GM19328 (cell line): Measurements from ENCODE around the gene TAS1R1.
A peak's percentile ranks its signal among the peaks of the same experiment; 100 is the strongest.

Experiments used
- ATAC-seq: cut with Tn5 transposase; IDR thresholded peaks from one replicate; pipeline ENCODE4 v1.9.1; 2021; ENCODE audit warnings: mild to moderate bottlenecking, moderate library complexity; ENCODE audit not compliant: unreplicated experiment

Gene TAS1R1

DNA sequence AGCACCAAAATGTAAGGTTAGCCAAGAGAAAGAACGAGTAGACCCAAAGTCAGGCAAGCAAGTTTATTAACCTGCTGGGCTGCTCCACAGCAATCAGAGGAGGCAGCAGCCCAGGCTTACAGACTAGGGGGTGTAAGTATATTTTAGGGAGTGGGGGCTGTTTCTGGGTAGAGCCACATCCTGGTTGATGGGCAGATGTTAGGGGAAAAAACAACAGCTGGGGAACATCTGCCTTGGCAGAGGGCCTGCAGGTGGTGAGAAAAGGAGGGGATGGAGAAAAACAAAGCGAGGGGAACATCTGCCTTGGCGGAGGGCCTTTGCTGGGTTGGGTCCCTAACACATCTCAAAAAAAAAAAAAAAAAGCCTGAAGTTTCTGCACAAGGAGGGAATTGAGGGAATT lies 15.0 kb downstream of the TAS1R1 start:
- ATAC-seq, result no peak

DNA sequence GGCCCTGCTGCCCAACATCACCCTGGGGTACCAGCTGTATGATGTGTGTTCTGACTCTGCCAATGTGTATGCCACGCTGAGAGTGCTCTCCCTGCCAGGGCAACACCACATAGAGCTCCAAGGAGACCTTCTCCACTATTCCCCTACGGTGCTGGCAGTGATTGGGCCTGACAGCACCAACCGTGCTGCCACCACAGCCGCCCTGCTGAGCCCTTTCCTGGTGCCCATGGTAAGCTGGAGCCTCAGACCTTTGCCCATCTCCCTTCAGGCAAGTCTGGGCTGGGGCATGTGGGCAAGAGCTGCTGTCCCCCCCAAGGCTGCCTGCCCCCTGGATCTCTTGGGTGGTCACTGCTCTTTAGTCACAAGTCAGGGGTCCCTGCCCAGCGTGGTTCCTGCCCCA lies 15.9 kb downstream of the TAS1R1 start:
- no peak for ATAC-seq

DNA sequence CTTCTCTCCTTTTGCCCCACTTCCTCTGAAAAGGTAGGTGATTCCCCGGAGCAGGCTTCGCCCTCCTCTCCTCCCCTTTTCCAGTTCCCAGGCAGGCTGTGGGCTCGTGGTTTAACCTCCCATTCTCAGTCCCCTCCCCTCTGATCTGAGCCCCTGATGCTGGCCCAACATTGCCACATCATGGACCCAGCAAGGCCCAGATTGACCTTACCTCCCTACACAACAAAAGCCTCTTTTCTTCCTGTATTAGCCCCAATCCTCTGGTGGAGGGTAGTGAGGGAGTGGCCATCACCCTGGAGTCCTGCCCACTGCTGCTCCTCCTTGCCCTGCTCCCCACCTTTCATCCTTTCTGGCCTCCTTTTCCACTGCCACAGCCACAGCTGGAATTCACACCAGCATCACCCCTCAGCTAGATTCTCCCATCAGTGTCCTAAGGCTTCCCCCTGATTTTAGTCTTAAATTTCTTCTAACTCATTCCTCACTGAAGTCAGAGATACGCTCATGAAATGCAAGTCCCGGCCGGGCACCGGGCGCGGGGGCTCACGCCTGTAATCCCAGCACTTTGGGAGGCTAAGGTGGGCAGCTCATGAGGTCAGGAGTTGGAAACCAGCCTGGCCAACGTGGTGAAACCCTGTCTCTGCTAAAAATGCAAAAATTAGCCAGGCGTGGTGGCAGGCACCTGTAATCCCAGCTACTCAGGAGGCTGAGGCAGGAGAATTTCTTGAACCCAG lies 17.7 kb downstream of the TAS1R1 start:
- ATAC-seq, result no peak

DNA sequence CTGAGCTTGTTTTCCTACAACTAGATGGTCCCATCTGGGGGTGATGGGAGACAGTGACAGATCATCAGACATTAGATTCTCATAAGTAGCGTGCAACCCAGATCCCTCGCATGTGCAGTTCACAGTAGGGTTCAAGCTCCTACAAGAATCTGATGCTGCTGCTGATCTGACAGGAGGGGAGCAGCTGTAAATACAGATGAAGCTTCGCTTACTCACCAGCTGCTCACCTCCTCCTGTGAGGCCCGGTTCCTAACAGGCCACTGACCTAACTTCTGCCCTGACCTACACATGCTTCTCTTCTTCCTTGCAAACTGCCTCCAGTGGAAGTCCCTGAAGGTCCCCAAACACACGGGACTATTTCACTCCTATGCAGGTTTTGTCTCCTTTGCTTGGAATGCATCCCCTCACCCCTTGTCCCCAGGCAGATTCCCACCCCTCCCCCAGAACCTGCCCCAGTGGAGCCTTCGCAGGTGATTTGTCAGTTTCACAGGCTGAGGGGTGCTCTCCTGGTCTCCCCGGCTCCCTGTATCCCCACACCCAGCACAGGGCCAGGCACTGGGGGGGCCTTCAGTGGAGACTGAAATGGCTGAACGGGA lies 19.0 kb downstream of the TAS1R1 start:
- no peak for ATAC-seq

DNA sequence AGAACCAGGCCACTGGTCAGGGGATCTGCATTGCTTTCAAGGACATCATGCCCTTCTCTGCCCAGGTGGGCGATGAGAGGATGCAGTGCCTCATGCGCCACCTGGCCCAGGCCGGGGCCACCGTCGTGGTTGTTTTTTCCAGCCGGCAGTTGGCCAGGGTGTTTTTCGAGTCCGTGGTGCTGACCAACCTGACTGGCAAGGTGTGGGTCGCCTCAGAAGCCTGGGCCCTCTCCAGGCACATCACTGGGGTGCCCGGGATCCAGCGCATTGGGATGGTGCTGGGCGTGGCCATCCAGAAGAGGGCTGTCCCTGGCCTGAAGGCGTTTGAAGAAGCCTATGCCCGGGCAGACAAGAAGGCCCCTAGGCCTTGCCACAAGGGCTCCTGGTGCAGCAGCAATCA lies 19.7 kb downstream of the TAS1R1 start:
- no peak for ATAC-seq

DNA sequence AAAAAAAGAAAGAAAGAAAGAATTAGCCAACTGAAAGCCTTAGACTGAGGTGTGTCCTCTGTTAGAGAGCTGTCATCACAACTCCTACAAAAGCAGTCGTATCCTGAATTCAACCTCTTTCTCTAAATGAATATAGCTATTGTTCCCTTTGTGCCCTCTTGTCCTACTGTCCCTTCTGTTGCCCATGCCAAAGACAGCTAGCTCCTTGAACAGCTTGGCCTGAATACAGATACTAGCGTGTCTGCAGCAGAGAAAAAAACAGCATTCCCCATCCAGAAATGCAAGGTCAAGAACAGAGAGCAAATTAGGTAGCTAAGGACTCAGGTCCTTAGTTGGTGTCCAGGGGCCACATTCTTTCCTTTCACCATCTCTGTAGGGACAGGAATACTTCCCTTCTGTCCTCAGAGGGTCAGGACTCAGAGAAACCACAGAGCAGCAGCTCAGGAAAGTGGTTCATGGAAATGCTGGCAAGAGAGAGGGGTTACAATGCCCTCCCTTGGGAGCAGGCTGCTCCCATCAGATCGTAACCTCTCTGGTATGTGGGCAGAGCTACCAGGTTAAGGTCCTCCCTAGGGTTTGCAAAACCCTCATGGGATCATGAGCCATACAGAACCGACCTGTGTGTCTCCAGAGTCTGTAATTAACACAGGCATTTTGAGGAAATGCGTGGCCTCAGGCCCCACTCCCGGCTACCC lies 22.9 kb downstream of the TAS1R1 start:
- ATAC-seq, result no peak

DNA sequence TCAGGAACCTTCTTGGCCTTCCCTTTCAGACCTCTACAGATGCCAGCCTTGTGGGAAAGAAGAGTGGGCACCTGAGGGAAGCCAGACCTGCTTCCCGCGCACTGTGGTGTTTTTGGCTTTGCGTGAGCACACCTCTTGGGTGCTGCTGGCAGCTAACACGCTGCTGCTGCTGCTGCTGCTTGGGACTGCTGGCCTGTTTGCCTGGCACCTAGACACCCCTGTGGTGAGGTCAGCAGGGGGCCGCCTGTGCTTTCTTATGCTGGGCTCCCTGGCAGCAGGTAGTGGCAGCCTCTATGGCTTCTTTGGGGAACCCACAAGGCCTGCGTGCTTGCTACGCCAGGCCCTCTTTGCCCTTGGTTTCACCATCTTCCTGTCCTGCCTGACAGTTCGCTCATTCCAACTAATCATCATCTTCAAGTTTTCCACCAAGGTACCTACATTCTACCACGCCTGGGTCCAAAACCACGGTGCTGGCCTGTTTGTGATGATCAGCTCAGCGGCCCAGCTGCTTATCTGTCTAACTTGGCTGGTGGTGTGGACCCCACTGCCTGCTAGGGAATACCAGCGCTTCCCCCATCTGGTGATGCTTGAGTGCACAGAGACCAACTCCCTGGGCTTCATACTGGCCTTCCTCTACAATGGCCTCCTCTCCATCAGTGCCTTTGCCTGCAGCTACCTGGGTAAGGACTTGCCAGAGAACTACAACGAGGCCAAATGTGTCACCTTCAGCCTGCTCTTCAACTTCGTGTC lies 23.7 kb downstream of the TAS1R1 start:
- no peak for ATAC-seq

DNA sequence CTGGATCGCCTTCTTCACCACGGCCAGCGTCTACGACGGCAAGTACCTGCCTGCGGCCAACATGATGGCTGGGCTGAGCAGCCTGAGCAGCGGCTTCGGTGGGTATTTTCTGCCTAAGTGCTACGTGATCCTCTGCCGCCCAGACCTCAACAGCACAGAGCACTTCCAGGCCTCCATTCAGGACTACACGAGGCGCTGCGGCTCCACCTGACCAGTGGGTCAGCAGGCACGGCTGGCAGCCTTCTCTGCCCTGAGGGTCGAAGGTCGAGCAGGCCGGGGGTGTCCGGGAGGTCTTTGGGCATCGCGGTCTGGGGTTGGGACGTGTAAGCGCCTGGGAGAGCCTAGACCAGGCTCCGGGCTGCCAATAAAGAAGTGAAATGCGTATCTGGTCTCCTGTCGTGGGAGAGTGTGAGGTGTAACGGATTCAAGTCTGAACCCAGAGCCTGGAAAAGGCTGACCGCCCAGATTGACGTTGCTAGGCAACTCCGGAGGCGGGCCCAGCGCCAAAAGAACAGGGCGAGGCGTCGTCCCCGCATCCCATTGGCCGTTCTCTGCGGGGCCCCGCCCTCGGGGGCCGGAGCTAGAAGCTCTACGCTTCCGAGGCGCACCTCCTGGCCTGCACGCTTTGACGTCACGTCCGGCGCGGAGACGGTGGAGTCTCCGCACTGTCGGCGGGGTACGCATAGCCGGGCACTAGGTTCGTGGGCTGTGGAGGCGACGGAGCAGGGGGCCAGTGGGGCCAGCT lies 24.4 kb downstream of the TAS1R1 start, which contains the start of gene ZBTB48:
Gene ZBTB48, plus strand, starts transcription at position 621 of the 745 bp plus-strand sequence. CDS start 616 bp downstream, outside the sequence.
- peak; percentile 98 for ATAC-seq

DNA sequence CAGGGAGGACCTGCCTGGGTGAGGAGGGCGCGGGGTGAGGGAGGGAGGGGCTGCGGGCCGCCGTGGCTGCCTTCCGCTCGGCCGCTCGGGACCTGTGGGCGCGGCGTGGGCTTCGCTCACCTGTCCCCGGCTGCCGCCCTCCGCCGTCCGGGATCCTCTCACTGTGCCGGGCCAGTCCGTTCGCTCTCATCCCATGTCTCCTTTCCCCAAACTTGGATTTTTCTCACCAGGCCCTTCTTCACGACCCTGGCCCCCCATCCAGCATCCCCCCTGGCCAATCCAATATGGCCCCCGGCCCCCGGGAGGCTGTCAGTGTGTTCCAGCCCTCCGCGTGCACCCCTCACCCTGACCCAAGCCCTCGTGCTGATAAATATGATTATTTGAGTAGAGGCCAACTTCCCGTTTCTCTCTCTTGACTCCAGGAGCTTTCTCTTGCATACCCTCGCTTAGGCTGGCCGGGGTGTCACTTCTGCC lies 25.0 kb downstream of the TAS1R1 start:
- no peak for ATAC-seq

DNA sequence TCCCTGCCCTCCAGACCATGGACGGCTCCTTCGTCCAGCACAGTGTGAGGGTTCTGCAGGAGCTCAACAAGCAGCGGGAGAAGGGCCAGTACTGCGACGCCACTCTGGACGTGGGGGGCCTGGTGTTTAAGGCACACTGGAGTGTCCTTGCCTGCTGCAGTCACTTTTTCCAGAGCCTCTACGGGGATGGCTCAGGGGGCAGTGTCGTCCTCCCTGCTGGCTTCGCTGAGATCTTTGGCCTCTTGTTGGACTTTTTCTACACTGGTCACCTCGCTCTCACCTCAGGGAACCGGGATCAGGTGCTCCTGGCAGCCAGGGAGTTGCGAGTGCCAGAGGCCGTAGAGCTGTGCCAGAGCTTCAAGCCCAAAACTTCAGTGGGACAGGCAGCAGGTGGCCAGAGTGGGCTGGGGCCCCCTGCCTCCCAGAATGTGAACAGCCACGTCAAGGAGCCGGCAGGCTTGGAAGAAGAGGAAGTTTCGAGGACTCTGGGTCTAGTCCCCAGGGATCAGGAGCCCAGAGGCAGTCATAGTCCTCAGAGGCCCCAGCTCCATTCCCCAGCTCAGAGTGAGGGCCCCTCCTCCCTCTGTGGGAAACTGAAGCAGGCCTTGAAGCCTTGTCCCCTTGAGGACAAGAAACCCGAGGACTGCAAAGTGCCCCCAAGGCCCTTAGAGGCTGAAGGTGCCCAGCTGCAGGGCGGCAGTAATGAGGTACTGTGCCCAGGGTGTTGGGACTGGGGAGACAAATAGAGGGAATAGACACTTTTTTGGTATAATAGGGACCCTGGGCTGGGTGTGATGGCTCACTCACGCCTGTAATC lies 25.7 kb downstream of the TAS1R1 start:
- ATAC-seq, result no peak

DNA sequence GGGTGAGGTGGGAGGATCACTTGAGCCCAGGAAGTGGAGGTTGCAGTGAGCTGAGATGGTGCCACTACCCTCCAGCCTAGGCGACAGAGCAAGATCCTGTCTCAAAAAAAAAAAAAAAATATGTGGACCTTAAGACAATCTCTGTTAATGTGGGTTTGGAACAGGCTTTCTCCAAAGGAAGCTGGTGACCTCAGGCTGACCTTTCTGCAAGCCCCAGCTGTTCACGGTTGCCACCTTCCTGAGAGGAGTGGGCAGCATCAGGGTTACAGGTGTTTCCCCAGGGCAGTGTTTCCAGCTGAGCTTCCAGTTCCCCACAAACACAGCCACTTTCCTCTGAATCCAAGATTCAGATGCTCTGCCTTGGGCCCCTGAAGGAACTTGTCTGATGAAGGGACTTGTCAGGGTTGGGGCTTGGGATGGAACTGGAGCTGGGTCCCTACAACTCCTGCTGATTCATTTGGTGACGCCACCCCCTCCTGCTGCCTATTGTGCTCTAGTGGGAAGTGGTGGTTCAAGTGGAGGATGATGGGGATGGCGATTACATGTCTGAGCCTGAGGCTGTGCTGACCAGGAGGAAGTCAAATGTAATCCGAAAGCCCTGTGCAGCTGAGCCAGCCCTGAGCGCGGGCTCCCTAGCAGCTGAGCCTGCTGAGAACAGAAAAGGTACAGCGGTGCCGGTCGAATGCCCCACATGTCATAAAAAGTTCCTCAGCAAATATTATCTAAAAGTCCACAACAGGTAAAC lies 26.6 kb downstream of the TAS1R1 start:
- ATAC-seq, result no peak

DNA sequence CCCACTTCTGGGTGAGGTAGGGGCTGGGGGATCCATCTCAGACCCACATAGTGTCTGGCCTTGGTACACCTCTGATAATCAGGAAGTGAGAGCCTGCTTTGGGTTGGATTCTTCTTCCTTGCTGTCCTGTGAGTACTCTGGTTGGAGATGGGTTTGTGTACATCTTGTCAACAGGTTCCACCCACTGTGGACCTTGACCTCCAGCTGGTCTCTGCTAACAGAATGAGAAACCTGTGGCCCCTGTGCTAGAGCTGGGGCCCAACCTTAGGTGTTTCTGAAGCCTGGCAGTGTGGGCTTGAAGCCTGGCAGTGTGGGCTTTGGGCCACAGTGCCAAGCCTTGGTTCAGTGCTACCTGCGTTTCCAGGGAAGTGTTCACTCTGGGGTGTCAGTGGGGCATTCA lies 27.3 kb downstream of the TAS1R1 start:
- ATAC-seq, result no peak

DNA sequence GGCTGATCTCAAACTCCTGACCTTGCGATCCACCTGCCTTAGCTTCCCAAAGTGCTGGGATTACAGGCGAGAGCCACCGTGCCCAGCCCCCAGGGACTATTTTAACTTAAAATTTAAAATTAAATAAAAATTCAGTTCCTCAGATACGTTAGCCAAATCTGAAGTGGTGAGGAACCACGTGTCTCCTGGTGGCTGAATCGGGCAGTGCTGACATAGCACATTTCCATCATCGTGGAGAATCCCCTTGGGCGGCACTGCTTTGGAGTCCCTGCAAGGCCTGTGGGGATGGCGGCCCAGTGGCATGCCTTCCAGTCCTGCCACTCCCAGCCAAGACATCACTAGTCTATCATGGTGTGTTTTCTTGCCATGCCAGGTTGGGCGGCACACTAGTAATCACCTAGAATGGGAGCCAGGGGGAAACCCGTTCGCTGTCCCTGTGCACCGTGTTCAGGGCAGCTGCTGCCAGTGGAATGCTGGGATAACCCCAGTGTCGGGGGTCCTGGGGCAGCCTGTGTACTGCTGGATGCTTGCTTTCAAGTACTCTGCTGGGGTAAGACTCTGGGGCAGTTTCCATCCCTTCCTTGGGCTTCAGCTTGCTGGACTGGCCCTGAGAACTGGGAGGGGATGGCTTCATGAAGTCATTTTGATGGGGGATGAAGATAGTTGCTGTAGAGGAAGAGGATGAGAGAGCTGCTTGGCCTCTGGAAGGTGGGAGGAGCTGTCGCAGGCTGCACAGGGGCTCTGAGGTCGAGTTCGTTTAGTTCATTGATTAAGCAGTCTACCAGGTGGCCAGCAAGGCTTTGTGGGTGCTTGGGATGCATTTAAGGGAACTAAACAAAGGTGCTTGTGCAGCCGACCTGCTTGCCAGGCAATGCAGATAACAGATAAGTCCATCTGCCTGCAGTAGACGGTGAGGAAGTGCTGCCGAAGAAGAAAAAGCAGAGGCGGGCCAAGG lies 29.3 kb downstream of the TAS1R1 start:
- ATAC-seq, result no peak

DNA sequence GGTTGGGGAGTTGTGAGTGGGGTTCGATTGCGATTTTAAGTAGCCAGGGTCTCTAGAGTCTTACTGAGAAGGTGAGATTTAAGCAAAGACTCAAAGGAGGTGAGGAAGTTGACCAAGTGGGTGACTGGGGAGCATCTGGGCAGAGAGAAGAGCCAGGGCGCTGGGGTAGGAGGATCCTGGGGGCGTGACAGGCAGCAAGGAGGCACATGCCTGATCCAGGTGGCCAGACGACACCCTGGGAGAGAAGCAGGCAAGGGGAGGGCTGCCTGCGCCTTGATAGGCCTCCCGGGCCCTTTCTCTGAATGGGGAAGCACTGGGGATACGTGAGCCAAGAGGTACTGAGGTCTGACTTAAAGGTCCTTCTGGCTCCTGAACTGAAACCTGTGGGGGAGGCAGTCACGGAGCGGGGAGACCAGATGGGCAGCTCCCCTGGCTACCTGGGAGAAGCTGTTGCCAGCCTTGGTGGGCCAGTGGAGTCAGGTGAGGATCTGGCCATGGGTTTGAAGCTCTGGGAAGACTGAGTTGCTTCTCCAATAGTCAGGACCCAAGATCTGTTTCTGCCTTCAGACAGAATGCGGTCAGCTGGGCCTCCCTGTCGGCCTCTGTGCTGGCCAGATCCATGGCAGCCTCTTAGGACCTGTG lies 30.1 kb downstream of the TAS1R1 start:
- ATAC-seq, result no peak

DNA sequence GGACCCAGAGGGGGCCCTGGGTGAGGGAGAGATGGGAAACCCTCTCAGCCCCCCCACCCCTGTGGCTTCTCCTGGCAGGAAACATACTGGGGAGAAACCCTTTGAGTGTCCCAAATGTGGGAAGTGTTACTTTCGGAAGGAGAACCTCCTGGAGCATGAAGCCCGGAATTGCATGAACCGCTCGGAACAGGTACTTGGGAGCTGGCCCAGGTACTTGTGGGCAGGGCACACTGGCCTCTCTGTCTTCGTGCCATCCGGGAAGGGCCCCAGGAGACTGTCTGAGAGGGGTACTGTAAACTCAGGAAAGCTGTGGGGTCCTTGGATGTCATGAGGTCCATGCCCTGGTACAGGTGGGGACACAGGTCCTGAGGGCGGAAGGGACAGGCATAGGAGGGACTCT lies 30.7 kb downstream of the TAS1R1 start:
- no peak for ATAC-seq

DNA sequence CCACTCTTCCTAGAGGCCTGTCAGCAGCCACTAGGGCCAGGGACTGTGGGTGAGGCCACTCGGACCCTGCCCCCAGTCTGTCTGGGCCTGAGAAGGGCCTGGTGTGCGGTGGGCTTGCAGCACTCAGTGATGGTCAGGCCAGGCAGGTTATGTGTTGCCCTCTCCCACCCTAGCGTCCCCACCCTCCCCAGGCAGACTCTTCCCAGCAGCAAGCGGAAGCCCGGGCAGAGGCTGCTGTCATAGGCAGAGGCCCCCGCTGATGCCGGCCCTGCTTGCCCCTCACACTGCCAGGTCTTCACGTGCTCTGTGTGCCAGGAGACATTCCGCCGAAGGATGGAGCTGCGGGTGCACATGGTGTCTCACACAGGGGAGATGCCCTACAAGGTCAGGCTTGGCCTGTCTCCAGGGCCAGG lies 31.3 kb downstream of the TAS1R1 start:
- no peak for ATAC-seq

DNA sequence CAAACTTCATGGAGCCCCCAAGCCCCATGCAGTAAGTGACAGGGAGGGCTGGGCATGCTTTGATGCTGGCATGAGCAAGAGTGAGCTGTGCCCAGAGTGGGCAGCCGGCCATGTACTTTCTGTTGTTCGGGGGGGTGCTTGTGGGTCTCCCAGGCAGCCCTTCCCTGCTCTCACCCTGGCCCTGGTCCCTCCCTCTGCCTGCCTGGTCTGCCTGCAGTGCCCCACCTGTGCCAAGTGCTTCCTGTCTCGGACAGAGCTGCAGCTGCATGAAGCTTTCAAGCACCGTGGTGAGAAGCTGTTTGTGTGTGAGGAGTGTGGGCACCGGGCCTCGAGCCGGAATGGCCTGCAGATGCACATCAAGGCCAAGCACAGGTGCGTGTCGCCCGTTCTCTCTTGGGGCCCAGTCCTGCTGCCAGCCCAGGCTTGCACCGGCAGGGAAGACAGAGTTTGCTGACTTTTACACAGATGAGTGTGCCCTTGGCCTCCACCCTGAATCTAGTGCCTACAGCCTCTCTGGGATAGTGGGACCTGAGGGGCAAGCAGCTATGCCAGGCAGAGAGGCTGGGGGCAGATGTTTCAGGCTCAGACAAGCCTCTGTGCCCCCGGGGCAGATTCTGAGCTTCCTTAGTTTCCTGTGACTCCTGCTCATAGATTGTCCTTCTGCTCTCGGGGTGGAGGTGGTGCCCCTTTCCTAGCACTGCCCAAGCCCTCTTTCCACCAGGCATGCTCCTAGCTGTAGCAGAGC lies 32.3 kb downstream of the TAS1R1 start:
- ATAC-seq, result no peak
